HepG2 (cell line): ENCODE data around the gene SYT17. TPM values are rescaled to one million over a fixed set of nuclear protein-coding genes. Genes with fewer than 3 reads are reported as not detected.

Experiments
- ATAC-seq: fragments of 200-7000 bp; cut with Tn5 transposase; 3 replicates; pipeline ENCODE4 v1.9.1; 2020; ENCODE audit warnings: mild to moderate bottlenecking, moderate library complexity
- BruUV-seq: library from RNA; stranded (reverse); fragments of 400-500 nt; replicated peaks from 2 replicates; lab custom pipeline; 2021; lab: Mats Ljungman, UMichigan
- CTCF ChIA-PET: fragments of 300-600 bp; formaldehyde crosslinking; extraction: SDS; loops from one replicate; lab custom pipeline; 2021; ENCODE audit warnings: low total read pairs, inconsistent platforms, low intra/inter-chr PET ratio; lab: Yijun Ruan, JAX
- POLR2A ChIA-PET: fragments of 350-600 bp; sonication (Branson Sonifier 250); formaldehyde crosslinking; loops from one replicate; lab custom pipeline; 2020; ENCODE audit warnings: antibody characterized with exemption, inconsistent platforms; lab: Yijun Ruan, JAX
- DNase-seq: peaks from one replicate; pipeline ENCODE4 v3.0.0-alpha.2; 2015; ENCODE audit warnings: low spot score
- FAIRE-seq: peaks from 3 replicates; lab custom pipeline; 2011; peaks lifted over from hg19 to GRCh38; lab: Jason Lieb, UNC
- H2AFZ ChIP-seq: one replicate; pipeline ENCODE4 v1.6.1; 2011; ENCODE audit warnings: low read length, inconsistent platforms
- H3K27ac ChIP-seq: fragments of 300-600 bp; 3 replicates; pipeline ENCODE4 v1.8.0; 2011; ENCODE audit warnings: mixed run types, mild to moderate bottlenecking, mixed read lengths, low read length, inconsistent platforms; ENCODE audit not compliant: insufficient read depth; ENCODE audit errors: extremely low read length
- H3K27me3 ChIP-seq, 2 experiments: fragments of 200-600 bp in 1 of 2; 2 replicates in 1 of 2; 3 replicates in 1 of 2; pipeline versions ENCODE4 v1.6.0 to v1.8.0; 2011; ENCODE audit warnings: low read length in 2 of 2, mild to moderate bottlenecking in 2 of 2, moderate library complexity in 2 of 2, inconsistent platforms in 1 of 2; ENCODE audit not compliant: insufficient read depth in 2 of 2, control insufficient read depth in 1 of 2
- H3K36me3 ChIP-seq, 2 experiments: fragments of 200-600 bp in 1 of 2; replicated peaks in 1 of 2; 2 replicates in 1 of 2; 3 replicates in 1 of 2; pipeline versions ENCODE4 v1.5.1 to v1.8.0; 2011; ENCODE audit warnings: low read length in 2 of 2, inconsistent platforms in 1 of 2; ENCODE audit not compliant: insufficient read depth in 2 of 2, control insufficient read depth in 1 of 2
- H3K4me1 ChIP-seq: 2 replicates; pipeline ENCODE4 v1.5.1; 2012; ENCODE audit warnings: low read length, inconsistent platforms; ENCODE audit not compliant: insufficient read depth
- H3K4me2 ChIP-seq: 2 replicates; pipeline ENCODE4 v1.6.0; 2011; ENCODE audit warnings: low read depth, low read length, inconsistent platforms
- H3K4me3 ChIP-seq, 3 experiments: fragments of 200-600 bp in 1 of 3; sonication (generic), shearing (Covaris generic) in 1 of 3; replicated peaks in 1 of 3; 2 replicates each; pipeline ENCODE4 v1.5.1; 2011 to 2016; ENCODE audit warnings: low read length in 3 of 3, inconsistent platforms in 2 of 3, low read depth in 2 of 3, mild to moderate bottlenecking in 2 of 3, control low read depth in 1 of 3, mixed read lengths in 1 of 3; ENCODE audit not compliant: insufficient read depth in 1 of 3
- H3K79me2 ChIP-seq: one replicate; pipeline ENCODE4 v1.6.1; 2011; ENCODE audit warnings: low read length, inconsistent platforms; ENCODE audit not compliant: insufficient read depth
- H3K9ac ChIP-seq: 2 replicates; pipeline ENCODE4 v1.6.0; 2011; ENCODE audit warnings: mild to moderate bottlenecking, low read depth, low read length, inconsistent platforms; ENCODE audit not compliant: insufficient read depth
- H3K9me3 ChIP-seq: 2 replicates; pipeline ENCODE4 v1.5.1; 2012; ENCODE audit warnings: mild to moderate bottlenecking, low read length
- H4K20me1 ChIP-seq: 2 replicates; pipeline ENCODE4 v1.6.0; 2011; ENCODE audit warnings: inconsistent platforms, mild to moderate bottlenecking, low read length, moderate library complexity; ENCODE audit not compliant: insufficient read depth
- CTCF ChIP-seq: sonication (generic); formaldehyde crosslinking; IDR thresholded peaks from 2 replicates; pipeline ENCODE4 v1.5.0; 2020; ENCODE audit warnings: mild to moderate bottlenecking, missing genetic modification reagents, moderate library complexity
- MAFF ChIP-seq: IDR thresholded peaks from 2 replicates; pipeline ENCODE4 v1.6.1; 2011; ENCODE audit warnings: low read depth, low read length, improper control_type of control experiment
- MAFK ChIP-seq, 2 experiments: IDR thresholded peaks in 1 of 2; conservative IDR thresholded peaks in 1 of 2; 2 replicates each; pipeline ENCODE4 v1.6.1; 2011; ENCODE audit warnings: improper control_type of control experiment in 2 of 2, low read length in 2 of 2
- MXD4 ChIP-seq: IDR thresholded peaks from 2 replicates; pipeline ENCODE4 v1.6.1; 2016; ENCODE audit warnings: mild to moderate bottlenecking, missing biosample characterization, missing genetic modification reagents
- RFX3 ChIP-seq: IDR thresholded peaks from 2 replicates; pipeline ENCODE4 v1.6.1; 2016; ENCODE audit warnings: missing biosample characterization, missing genetic modification reagents
- RXRB ChIP-seq: IDR thresholded peaks from 2 replicates; pipeline ENCODE4 v1.6.1; 2016; ENCODE audit warnings: borderline replicate concordance, missing genetic modification reagents, missing compliant biosample characterization
- SMAD3 ChIP-seq: sonication (generic); formaldehyde crosslinking; IDR thresholded peaks from 2 replicates; pipeline ENCODE4 v1.4.0; 2020; ENCODE audit warnings: missing genetic modification reagents
- SMC3 ChIP-seq: IDR thresholded peaks from 2 replicates; pipeline ENCODE4 v1.6.1; 2011; ENCODE audit warnings: low read length, improper control_type of control experiment
- ZFYVE20 ChIP-seq: sonication (generic); formaldehyde crosslinking; IDR thresholded peaks from 2 replicates; pipeline ENCODE4 v1.8.0; 2023; ENCODE audit warnings: low read depth, mild to moderate bottlenecking, moderate library complexity, missing genetic modification reagents, borderline replicate concordance
- ZMAT5 ChIP-seq: sonication (generic); formaldehyde crosslinking; IDR thresholded peaks from 2 replicates; pipeline ENCODE4 v1.5.0; 2020; ENCODE audit warnings: mild to moderate bottlenecking, low read depth, missing genetic modification reagents, borderline replicate concordance
- ZNF569 ChIP-seq: sonication (generic); formaldehyde crosslinking; IDR thresholded peaks from 2 replicates; pipeline ENCODE4 v1.5.0; 2020; ENCODE audit warnings: mild to moderate bottlenecking, missing genetic modification reagents, moderate library complexity, borderline replicate concordance
- ZNF572 ChIP-seq: sonication (generic); formaldehyde crosslinking; IDR thresholded peaks from 2 replicates; pipeline ENCODE4 v1.5.1; 2020; ENCODE audit warnings: mild to moderate bottlenecking, missing genetic modification reagents
- WGBS: methylation state at CpG from one replicate; pipeline ENCODE4 v1.1.6; 2017; ENCODE audit warnings: low lambda C conversion rate; 5-methylcytosine and 5-hydroxymethylcytosine counted together
- in situ Hi-C: cut with HindIII; loops from 2 replicates; pipeline ENCODE4 v1.10.0; 2017; ENCODE audit warnings: low pct_unique_long_range_greater_than_20kb; ENCODE audit not compliant: extremely low pct_ligation_motif_present
- intact Hi-C: fragments of 100-400 bp; cut with micrococcal nuclease; formaldehyde crosslinking; loops from one replicate; pipeline ENCODE4 v1.10.0; 2022; ENCODE audit not compliant: unreplicated experiment
- polyA plus RNA-seq, 8 experiments: library from polyadenylated mRNA; depleted of rRNA in 3 of 8; stranded (reverse) in 7 of 8; unstranded in 1 of 8; fragments of >200 nt; fragmentation: Illumina TruSeq in 4 of 8; extraction: Trizol in 4 of 8; gene quantifications; 2 replicates each; pipeline versions ENCODE4 v1.2.1 to v1.2.3, GENCODE V29; 2011 to 2016; ENCODE audit warnings: low read depth in 4 of 8, missing spikeins in 1 of 8, mixed read lengths in 1 of 8; ENCODE audit not compliant: insufficient read depth in 1 of 8
- total RNA-seq, 5 experiments: library from RNA; depleted of rRNA; stranded (reverse); fragments of >200 nt; fragmentation: Illumina TruSeq; extraction: Trizol; gene quantifications; 2 replicates each; pipeline ENCODE4 v1.2.3, GENCODE V29; 2016; ENCODE audit warnings: low read depth in 1 of 5
- TF ChIP-seq, protein P1 (sequence below): sonication (generic); formaldehyde crosslinking; conservative IDR thresholded peaks from 2 replicates; pipeline ENCODE4 v1.8.0; 2022; ENCODE audit warnings: missing genetic modification reagents
- TF ChIP-seq, protein P2 (sequence below): sonication (generic); formaldehyde crosslinking; IDR thresholded peaks from 2 replicates; pipeline ENCODE4 v1.8.0; 2023; ENCODE audit warnings: mild to moderate bottlenecking, missing genetic modification reagents

SYT17 gene
- total and polyA plus RNA-seq, 2 of the 13 experiments (the other 11 are each of a cell fraction or from before 2014, with no cell fraction given), result 0.44 TPM; not detected in 1

DNA sequence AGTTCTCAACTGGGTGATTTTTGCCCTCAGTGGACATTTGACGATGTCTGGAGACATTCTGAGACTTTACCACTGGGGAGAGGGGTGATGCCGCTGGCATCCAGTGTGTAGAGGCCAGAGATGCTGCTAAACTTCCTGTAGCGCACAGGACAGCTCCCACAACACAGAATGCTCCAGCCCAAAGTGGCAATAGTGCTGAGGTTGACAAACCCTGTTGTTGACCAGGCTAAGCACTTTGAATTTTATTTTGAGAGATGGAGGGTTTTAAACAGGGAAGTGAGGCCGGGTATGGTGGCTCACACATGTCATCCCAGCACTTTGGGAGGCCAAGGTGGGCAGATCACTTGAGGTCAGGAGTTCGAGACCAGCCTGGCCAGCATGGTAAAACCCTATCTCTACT, 44.0 kb downstream of the SYT17 start:
- intact Hi-C loops (no loop called here), in situ Hi-C loops (no loop called here)
- no peak overlapping the region for H3K9ac ChIP-seq
- H2AFZ ChIP-seq, result no peak overlapping the region
- no peak overlapping the region for H3K4me3 ChIP-seq
- POLR2A ChIA-PET, result no interaction called here
- H3K27ac ChIP-seq, result no peak overlapping the region
- no peaks in the 10 kb centered on the region for H3K4me1 ChIP-seq
- H3K9me3 ChIP-seq, result no peaks in the 10 kb centered on the region
- ATAC-seq, result no peak
- DNase-seq, result no peak
- peak; percentile 53 to 60; a peak in 2 of 4 replicates for TF ChIP-seq MAFK (conservative IDR thresholded peaks at IDR 0.05 in 1 of 2, IDR thresholded peaks at IDR 0.05 in 1 of 2; ENCODE audit: low read length in 2 of 2)
- TF ChIP-seq MAFF, result 0 out of 2 replicates have a peak, but pooled peaks have one; percentile 28
- TF ChIP-seq SMAD3, result no peak
- TF ChIP-seq, all 625 proteins: peak for 2
- no peak for FAIRE-seq
- H3K4me2 ChIP-seq, result no peak overlapping the region
- H3K27me3 ChIP-seq, result peaks cover 5 to 25% of the 10 kb centered on the region in 2 experiments; a peak in 4 of 5 replicates
- no peaks in the 10 kb centered on the region for H3K36me3 ChIP-seq
- CTCF ChIA-PET, result no interaction called here
- no TSS peak for BruUV-seq
- no peaks in the 10 kb centered on the region for H3K79me2 ChIP-seq
- H4K20me1 ChIP-seq, result no peaks in the 10 kb centered on the region
- WGBS, result 10% methylated on average over 5 of the region's 5 CpGs

DNA sequence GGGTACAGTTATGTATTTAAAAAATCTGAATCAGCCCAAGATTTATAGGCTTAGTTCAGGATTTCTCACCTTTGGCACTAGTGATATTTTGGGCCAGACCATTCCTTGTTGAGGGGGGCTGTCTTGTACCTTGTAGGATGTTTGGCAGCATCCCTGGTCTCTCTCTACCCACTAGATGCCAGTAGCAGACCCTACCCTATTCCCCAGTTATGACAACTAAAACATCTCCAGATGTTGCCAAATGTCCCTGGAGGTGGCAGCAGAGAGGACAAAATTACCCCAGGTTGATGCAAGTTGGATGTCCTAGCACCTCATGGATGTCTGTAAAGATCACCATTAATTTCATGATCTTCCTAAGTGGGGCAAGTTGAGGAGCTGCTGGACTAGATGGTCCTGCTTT, 45.8 kb downstream of the SYT17 start:
- in situ Hi-C loops, result no loop called here
- no peaks in the 10 kb centered on the region for H3K36me3 ChIP-seq
- H3K9ac ChIP-seq, result no peak overlapping the region
- H3K9me3 ChIP-seq, result no peaks in the 10 kb centered on the region
- no peaks in the 10 kb centered on the region for H3K4me1 ChIP-seq
- H3K4me2 ChIP-seq, result no peak overlapping the region
- ChIA-PET POLR2A (no interaction called here), CTCF (interaction anchor here (1.2 kb wide), 1 partner anchor 162 kb away, joined by 5 read pairs; no protein-coding TSS in a partner anchor)
- no peak overlapping the region for H3K4me3 ChIP-seq
- ATAC-seq (peak; percentile 80), DNase-seq (peak; percentile 47), FAIRE-seq (peak; percentile 68)
- peaks cover 5 to 25% of the 10 kb centered on the region in 2 experiments; a peak in 4 of 5 replicates for H3K27me3 ChIP-seq
- H3K27ac ChIP-seq, result no peak overlapping the region
- intact Hi-C loops, result loop anchor here (2.0 kb wide), 1 partner anchor 161 kb away; no protein-coding TSS in a partner anchor
- no peaks in the 10 kb centered on the region for H3K79me2 ChIP-seq
- no peaks in the 10 kb centered on the region for H4K20me1 ChIP-seq
- no peak overlapping the region for H2AFZ ChIP-seq
- BruUV-seq, result no TSS peak
- TF ChIP-seq ZFYVE20 (CRISPR knock-in tag) (no peak), RFX3 (no peak), CTCF (peak; percentile 51), ZMAT5 (no peak), ZNF572 (no peak), MXD4 (CRISPR knock-in tag) (no peak), SMC3 (peak; percentile 26; the same call in 1 of the 2 replicates), ZNF569 (no peak), RXRB (CRISPR knock-in tag) (no peak)
- TF ChIP-seq, protein P1, sequence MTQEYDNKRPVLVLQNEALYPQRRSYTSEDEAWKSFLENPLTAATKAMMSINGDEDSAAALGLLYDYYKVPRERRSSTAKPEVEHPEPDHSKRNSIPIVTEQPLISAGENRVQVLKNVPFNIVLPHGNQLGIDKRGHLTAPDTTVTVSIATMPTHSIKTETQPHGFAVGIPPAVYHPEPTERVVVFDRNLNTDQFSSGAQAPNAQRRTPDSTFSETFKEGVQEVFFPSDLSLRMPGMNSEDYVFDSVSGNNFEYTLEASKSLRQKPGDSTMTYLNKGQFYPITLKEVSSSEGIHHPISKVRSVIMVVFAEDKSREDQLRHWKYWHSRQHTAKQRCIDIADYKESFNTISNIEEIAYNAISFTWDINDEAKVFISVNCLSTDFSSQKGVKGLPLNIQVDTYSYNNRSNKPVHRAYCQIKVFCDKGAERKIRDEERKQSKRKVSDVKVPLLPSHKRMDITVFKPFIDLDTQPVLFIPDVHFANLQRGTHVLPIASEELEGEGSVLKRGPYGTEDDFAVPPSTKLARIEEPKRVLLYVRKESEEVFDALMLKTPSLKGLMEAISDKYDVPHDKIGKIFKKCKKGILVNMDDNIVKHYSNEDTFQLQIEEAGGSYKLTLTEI (CRISPR knock-in tag), result no peak
- TF ChIP-seq, protein P2, sequence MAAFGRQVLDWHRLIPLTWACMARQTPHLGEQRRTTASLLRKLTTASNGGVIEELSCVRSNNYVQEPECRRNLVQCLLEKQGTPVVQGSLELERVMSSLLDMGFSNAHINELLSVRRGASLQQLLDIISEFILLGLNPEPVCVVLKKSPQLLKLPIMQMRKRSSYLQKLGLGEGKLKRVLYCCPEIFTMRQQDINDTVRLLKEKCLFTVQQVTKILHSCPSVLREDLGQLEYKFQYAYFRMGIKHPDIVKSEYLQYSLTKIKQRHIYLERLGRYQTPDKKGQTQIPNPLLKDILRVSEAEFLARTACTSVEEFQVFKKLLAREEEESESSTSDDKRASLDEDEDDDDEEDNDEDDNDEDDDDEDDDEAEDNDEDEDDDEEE (CRISPR knock-in tag), result no peak
